Retinal pigment epithelial cell (primary cell): Measurements from ENCODE around the gene JPT1.

Experiments
- DNase-seq: peaks from one replicate; pipeline ENCODE4 v3.0.0-alpha.2; 2010; ENCODE audit warnings: low read depth
- H3K4me3 ChIP-seq: 2 replicates; pipeline ENCODE4 v1.5.1; 2011; ENCODE audit warnings: mild to moderate bottlenecking, low read length, control low read depth, moderate library complexity
- CTCF ChIP-seq: conservative IDR thresholded peaks from 2 replicates; pipeline ENCODE4 v1.5.1; 2011; ENCODE audit warnings: low read depth, low read length, control low read depth, inconsistent platforms

The JPT1 gene

GRCh38 chr17:75090871-75091854 lies 63.1 kb downstream of the JPT1 start:
- DNase-seq: no peak
- TF ChIP-seq CTCF: no peak
- H3K4me3 ChIP-seq: no peak overlapping the region

GRCh38 chr17:75088465-75089417 lies 65.6 kb downstream of the JPT1 start:
- H3K4me3 ChIP-seq: peak overlapping the region; percentile 50
- no peak for DNase-seq
- TF ChIP-seq CTCF: no peak

- TF ChIP-seq CTCF: no peak
- DNase-seq: no peak
- H3K4me3 ChIP-seq: peak within 1 kb of the TSS; percentile 50
These were observed 66.5 kb downstream of the JPT1 start, which contains the start of gene SLC16A5 for GRCh38 chr17:75087558-75088453. Gene SLC16A5, plus strand, starts transcription at chr17:75087954. Its CDS starts 5,683 bp downstream, at chr17:75093637.

- no peak for DNase-seq
- H3K4me3 ChIP-seq: peak overlapping the region; percentile 42
- TF ChIP-seq CTCF: no peak
These were observed 67.1 kb downstream of the JPT1 start for GRCh38 chr17:75087182-75087557.

- no peak overlapping the region for H3K4me3 ChIP-seq
- TF ChIP-seq CTCF: no peak
- no peak for DNase-seq
These were observed 67.7 kb downstream of the JPT1 start for GRCh38 chr17:75086496-75087181.
